CMK (cell line): Measurements from ENCODE around the gene RGL1.

ENCODE experiments used
- DNase-seq: peaks from one replicate; pipeline ENCODE4 v3.0.0-alpha.2; 2010; ENCODE audit warnings: low read depth

RGL1 gene

GRCh38 chr1:183889095-183889494 is 84.2 kb downstream of the RGL1 start:
- DNase-seq = no peak

- no peak for DNase-seq
Observed at GRCh38 chr1:183891158-183891856, 86.4 kb downstream of the RGL1 start.

DNA sequence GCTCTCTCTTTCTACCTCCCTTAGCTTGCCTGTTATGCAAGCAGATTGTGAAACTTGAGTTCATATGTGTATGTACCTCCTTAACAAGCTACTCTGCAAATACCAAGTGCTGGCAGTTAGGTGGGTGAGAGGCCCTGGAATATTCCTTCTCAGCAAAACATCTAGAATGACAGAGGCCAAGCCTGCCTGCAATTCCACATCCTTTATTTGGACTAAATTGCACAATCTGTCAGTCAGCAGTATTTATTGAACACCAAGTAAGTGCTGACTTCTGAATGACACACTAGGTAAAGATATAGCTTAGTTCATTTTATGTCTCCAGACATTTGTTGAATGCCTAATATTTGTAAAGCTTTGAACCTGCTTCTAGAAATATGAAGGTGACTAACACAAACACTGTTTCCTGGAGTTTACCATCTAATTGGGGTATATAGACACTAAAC is 87.5 kb downstream of the RGL1 start:
- DNase-seq = no peak

- no peak for DNase-seq
Observed at GRCh38 chr1:183893561-183894289, 88.8 kb downstream of the RGL1 start.

- no peak for DNase-seq
Observed at GRCh38 chr1:183894290-183894565, 89.3 kb downstream of the RGL1 start.

DNA sequence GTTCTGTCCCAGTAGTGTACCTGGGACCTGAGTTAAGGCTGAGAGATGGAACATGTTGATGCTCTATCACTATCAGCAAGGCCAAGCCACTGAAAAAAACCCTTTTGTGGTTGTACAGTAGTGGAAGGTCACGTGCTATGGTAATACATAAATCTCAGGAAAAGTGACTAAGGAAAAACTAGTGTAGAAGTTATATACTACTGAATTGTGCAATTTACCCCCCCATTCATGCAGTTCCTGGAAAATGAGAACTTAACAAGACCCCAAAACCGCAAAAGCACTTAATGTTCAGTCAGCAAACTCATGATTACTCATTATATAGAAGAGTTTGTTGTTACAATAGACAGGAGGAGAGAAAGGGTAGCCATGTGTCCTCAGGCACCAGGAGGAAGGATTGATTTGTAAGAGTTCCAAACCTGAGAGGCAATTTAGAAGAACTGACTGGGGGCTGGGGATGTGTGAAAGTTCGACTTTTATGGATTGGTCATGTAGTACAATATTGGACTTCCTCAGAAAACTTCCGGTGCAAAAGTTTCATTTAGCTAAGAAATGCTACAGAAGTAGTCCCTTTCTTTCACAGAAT is 91.6 kb downstream of the RGL1 start:
- no peak for DNase-seq

DNA sequence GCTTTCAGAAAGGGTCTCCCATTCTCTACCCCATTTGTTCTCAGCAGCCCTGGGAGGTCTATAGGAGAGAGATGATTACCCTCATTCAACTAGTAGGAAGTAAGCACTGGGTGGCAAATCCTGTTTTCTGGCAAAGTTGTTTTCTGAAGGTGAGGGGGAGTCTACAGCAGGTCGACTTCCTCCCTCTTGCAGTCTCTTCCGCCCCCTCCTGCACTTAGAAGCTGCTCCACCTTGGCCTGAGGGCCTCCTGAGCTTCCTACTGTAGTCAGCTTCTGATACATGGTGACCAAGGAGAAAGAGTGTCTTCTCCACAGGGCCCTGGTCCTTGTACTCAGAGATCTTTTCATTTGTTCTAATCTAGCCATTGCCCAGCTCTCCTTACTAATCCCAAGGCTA is 93.1 kb downstream of the RGL1 start:
- no peak for DNase-seq

GRCh38 chr1:183898610-183899009 is 93.7 kb downstream of the RGL1 start:
- DNase-seq = no peak

- DNase-seq = peak; percentile 50
Observed at GRCh38 chr1:183901748-183902330, 96.9 kb downstream of the RGL1 start.

DNA sequence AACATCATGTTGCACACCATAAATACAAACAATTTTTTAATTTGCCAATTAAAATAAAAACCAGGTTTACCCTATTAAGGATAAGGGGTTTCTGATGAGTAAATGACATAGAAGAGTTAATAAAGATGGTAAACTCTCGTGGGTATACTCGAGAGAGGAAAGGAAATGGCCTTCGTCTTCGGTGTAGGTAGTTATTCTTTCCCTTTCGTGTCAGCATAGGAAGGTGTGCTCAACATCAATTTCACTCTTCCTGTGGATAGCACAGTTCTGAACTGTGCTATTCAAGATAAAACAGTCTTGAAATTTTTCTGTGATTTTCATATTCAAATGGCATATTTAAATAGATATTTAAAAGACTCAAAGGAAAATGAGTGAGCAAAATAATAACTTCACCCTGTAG is 98.2 kb downstream of the RGL1 start:
- no peak for DNase-seq

- DNase-seq = no peak
Observed at GRCh38 chr1:183905508-183906113, 100.7 kb downstream of the RGL1 start.

DNA sequence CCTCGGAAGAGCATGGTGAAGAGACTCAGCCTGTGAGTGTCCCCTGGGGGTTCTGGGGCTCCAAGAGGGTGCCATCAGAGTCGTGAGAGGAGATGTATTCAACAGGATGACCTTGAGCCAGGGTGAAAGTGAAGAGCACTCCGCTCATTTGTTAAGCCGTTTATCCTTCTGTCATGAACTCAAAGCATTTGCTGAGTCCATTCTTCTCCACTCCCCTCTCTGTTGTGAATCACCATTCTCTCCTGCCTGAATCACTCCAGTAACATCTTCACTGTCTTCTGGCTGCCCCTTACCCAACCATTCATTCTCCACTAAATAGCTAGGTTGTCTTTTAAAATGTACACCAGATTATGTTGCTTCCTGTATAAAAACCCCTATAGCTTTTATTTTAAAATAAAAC is 102.2 kb downstream of the RGL1 start:
- no peak for DNase-seq

GRCh38 chr1:183908079-183908478 is 103.2 kb downstream of the RGL1 start:
- DNase-seq = no peak

GRCh38 chr1:183909672-183910071 is 104.8 kb downstream of the RGL1 start:
- no peak for DNase-seq

DNA sequence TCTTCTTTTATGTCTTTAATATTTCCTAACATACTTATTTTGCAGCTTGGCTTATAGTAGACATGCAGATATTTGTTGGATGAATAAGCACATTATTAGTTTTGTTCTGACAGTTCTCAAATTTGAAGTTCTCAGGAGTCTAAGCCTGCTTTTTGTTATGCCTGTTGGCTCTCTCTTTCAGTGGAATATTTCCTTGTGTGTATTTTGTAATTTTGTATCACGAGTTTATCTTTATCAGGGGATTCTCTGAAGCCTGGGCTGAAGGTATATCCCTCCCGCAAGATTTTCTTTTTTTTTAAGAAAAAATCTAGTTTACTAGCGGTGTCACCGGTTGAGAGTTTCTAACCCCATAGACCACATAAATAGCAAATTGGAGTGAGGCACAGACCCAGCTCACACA is 105.9 kb downstream of the RGL1 start:
- no peak for DNase-seq

GRCh38 chr1:183911285-183911684 is 106.4 kb downstream of the RGL1 start:
- DNase-seq = no peak

DNA sequence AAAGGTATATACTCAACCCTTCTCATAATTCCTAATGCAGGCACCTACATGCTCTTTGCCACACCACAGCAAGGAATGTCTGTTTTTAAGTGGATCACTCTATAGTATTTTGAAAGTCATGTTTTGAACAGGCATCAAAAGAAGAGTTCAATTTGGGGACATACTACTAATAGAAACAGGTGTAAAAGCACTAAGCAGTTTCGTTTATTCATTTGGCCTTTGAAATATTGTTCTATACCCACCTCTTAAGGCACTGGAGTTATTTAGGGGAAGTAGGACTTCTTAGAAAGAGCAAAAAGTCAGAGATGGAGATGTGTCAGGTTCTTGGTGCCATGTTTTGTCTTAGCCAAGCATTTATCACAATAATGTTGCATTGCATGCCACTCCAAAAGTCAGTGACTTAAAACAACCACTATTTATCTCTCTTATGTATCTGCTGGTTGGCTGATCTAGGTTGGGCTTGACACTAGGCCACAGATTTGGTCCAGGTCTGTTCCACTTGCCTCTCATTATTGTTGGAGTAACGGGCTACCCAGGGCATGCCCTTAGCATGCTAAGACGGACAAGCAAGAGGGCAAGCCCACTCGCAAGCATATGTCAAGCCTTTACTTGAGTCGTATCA is 107.5 kb downstream of the RGL1 start:
- DNase-seq = no peak

DNA sequence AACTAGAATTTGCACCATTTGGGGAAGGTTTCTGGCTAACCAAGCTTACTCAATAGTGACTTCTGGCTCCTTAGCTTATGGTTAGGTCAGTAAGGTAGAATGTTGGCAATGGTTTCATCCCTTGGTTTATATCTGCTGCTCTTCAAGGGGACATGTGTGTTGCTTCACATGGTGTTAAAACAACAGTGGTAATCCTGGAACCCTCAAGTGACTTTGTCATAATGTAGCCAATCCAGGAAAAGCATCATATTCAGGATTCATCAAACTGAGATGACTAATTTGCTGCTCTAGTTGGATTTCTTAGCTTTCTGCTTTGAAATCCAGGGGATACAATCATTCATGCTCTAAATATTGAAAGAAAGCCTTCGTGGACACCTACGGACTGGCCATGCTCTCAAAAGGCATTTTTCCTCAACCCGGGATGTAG is 108.7 kb downstream of the RGL1 start:
- no peak for DNase-seq

GRCh38 chr1:183914276-183914675 is 109.4 kb downstream of the RGL1 start:
- no peak for DNase-seq

DNA sequence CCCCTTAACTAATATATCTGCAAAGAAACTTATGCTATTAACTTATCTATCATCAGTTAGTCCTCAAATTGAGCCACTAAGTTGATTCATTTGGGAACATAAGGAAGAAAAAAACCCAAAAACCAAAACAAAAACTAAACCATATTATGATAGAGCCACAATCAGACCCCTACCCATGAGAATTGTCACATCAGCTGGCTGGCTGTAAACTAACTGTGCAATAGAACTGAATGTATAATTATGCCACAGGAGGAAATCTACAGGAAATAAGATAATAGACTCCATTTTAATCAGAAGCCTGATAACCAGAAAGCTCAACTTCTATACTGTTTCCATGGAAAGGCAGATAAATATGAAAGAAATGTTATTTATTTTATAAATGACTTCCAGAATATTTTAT is 110.0 kb downstream of the RGL1 start:
- no peak for DNase-seq

- DNase-seq = peak; percentile 55
Observed at GRCh38 chr1:183915625-183916510, 110.9 kb downstream of the RGL1 start.
